Measurements from ENCODE around the gene C4A.

GRCh38 chr6:31961616-31962015, 20.2 kb upstream of the C4A start:
- TF ChIP-seq CTCF (IDR thresholded peaks at IDR 0.05; ENCODE audit: insufficient read depth, low read depth, low read length) (no peak), EZH2 (IDR thresholded peaks at IDR 0.05; ENCODE audit: insufficient read depth, low read length) (no peak)

Data from astrocyte (in vitro differentiated cells and primary cell).